HG03432 (cell line): ENCODE results near the gene ZNF740.

ENCODE experiments used
- ATAC-seq: cut with Tn5 transposase; IDR thresholded peaks from one replicate; pipeline ENCODE4 v1.9.1; 2021; ENCODE audit warnings: mild to moderate bottlenecking, moderate library complexity; ENCODE audit not compliant: unreplicated experiment

ZNF740 gene

DNA sequence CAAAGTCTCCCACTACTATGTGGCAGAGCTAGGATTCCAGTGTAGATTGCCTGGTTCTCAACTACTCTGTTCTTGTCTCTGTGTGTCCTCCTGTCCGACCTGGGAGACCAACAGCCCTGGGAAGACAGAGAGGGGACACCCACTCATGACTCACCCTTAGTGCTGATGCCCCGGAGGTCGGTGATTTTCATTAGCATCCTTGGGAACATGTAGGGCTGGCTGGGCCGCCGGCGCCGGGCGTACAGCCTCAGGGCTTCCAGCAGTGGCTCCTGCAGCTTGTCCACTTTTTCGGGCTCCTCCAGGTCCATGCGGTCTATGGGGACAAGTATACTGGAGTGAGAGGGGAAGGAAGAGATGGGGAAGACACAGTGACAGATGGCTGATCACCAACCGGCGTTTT lies 32.4 kb downstream of the ZNF740 start:
- ATAC-seq = no peak

DNA sequence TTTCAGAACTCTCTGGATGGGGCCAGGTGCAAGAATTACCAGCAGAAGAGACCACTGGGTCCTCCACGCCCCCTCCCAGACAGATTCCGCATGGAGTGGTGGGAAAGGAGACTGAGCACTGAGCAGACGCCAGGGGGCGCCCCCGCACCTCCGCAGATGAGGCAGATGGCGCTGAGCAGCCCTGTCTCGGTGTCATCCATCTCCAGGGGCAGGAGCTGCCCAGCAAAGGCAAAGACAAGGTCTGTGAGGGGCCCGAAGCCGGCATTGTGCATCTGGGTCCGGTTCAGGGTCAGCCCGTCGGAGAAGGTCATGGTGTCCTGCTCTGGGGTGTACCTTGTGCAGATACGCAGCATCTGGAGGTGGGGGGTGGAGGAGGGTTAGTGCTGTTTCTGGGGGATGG lies 32.8 kb downstream of the ZNF740 start:
- ATAC-seq = peak; percentile 57

- no peak for ATAC-seq
Measured at GRCh38 chr12:53214221-53214620, 33.7 kb downstream of the ZNF740 start.

DNA sequence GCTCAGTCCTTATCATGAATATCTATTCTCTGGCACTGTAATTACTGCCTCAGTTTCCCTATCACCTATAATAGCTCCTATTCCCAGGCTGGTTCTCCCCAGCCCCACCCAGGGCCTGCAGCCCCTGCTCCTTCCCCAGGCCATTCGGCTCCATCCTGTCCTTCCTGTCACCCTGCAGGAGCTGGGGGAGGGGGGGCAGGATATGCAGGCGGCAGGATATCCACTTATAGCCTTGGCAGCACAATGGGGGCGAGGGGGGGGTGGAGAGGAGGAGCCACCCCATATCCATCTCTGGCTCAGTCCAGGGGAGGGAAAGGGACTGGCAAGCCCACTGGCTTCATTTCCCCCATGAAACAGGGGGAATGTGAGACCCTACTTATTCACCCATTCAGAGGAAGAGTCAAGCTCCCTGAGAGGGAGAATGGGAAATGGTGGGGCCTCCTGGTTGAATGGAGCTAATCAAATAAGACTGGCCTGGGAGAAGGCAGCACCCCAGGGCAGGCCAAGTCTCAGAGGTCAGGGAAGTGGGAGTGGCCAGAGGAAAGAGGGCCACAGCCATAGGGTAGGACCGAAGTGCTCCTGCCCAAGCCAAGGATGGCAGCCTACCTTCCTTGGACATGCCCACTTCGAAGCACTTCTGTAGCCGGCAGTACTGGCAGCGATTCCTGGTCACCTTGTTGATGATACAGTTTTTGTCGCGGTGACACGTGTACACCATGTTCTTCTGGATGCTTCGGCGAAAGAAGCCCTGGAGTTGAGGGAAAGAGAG lies 34.3 kb downstream of the ZNF740 start:
- ATAC-seq = no peak

DNA sequence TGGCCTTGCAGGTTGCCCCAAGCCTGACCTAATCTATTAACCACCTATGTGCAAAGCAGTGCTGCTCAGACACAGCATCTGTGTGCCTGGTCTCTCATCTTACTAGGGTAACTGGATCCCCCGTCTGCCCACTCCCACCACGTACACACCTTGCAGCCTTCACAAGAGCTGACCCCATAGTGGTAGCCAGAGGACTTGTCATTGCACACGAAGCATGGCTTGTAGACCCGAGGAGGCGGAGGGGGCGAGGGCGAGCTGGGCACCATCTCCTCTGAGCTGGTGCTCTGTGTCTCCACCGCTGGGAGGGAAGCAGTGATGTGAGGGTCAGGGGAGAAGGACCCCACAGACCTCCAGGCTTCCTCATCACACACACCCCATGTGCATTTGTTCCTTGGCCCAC lies 35.0 kb downstream of the ZNF740 start:
- ATAC-seq = no peak

GRCh38 chr12:53217051-53217930 lies 36.8 kb downstream of the ZNF740 start:
- no peak for ATAC-seq

- no peak for ATAC-seq
Measured at GRCh38 chr12:53217931-53218307, 37.4 kb downstream of the ZNF740 start.

GRCh38 chr12:53218551-53219291 lies 38.2 kb downstream of the ZNF740 start:
- no peak for ATAC-seq

DNA sequence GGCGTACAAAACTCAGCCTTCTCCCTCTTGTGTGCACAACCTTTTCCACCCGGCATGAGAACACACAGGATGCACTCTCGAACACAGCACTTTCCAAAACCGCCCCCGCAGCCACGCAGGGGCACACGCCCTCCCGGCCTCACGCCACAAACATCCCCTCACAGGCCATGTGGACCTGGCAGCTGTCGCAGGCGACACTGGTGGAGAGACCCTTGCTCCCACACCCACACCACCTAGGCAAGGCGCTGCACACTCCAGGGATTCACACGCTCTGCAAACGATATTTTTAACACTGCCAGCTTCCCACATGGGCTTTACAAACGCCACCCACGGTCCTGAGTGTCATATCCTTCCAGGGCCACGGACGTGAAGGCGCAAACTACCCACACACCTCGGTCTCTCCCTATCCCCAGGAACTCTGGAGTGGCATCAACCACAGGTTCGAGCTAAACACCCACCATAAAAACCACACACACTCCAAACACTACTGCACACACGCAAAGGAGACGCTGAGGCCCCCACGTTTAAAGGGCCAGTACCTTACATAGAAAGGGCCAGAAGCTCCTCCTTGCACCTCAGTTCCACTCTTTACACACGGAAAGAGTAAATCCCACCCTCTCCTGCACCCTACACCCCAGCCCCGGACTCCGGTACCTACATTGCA lies 38.9 kb downstream of the ZNF740 start:
- peak; percentile 13 for ATAC-seq

GRCh38 chr12:53219956-53220693 lies 39.6 kb downstream of the ZNF740 start:
- peak; percentile 30 for ATAC-seq

DNA sequence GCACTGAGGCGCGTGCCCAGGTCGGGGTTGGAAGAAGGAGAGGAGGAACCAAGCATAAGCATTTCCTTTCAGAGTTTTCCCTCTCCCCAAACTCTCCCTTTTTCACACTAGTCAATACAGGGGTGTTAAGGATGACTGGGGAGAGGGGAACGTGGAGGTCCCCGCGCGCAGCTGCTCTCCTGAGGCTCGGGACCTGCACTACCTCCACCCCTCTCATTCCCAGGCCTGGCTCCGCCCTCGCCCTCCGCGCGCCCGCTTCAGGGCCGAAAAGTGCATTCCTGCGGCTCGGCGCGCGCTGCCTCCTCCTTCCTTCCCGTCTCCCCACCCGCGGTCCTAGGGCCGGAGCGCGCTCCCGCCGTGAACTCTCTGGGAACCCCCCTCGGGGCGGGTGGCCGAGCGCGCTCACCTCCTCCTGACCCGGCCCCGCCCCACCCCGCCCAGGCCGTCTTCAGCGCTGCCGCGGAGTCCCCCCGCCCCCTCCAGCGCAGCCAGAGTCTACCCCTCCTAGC lies 40.2 kb downstream of the ZNF740 start:
- ATAC-seq = peak; percentile 61

GRCh38 chr12:53221203-53222080 lies 40.9 kb downstream of the ZNF740 start:
- ATAC-seq = peak; percentile 30

GRCh38 chr12:53222170-53222721 lies 41.7 kb downstream of the ZNF740 start:
- no peak for ATAC-seq

- no peak for ATAC-seq
Measured at GRCh38 chr12:53222806-53223261, 42.3 kb downstream of the ZNF740 start.

- no peak for ATAC-seq
Measured at GRCh38 chr12:53223389-53224060, 43.0 kb downstream of the ZNF740 start.

- no peak for ATAC-seq
Measured at GRCh38 chr12:53224061-53224896, 43.8 kb downstream of the ZNF740 start.
